Measurements from ENCODE around the gene RAB28.

GRCh38 chr4:13514722-13515121 lies 30.6 kb upstream of the RAB28 start:
- no peak for TF ChIP-seq CTCF (IDR thresholded peaks at IDR 0.05)
- no peak for TF ChIP-seq EZH2phosphoT487 (IDR thresholded peaks at IDR 0.05)
